Loucy (cell line): ENCODE results near the gene DPM2.

ENCODE experiments used
- CTCF ChIP-seq: fragments of 200-600 bp; sonication (generic); conservative IDR thresholded peaks from 2 replicates; pipeline ENCODE4 v1.5.1; 2014; ENCODE audit warnings: mild to moderate bottlenecking, antibody characterized with exemption, low read length
- EZH2phosphoT487 ChIP-seq: fragments of 200-600 bp; IDR thresholded peaks from 2 replicates; pipeline ENCODE4 v1.6.1; 2018; ENCODE audit warnings: antibody characterized with exemption, mild to moderate bottlenecking, moderate library complexity, borderline replicate concordance

- no peak for TF ChIP-seq CTCF
- TF ChIP-seq EZH2phosphoT487 = no peak
These were observed 16.9 kb downstream of the DPM2 start for GRCh38 chr9:127920794-127921193.
